IPS-11a (cell line): ENCODE results near the gene IQSEC3.
"Not testable (repeated sequence)": the region's sequence is repeated elsewhere in the genome, so short reads cannot be mapped to it uniquely, and the experiment has no call there.

Experiments
- H3K4me3 ChIP-seq: one replicate; pipeline ENCODE4 v1.5.1; 2013; ENCODE audit warnings: low read depth, low read length, control low read depth

The IQSEC3 gene

DNA sequence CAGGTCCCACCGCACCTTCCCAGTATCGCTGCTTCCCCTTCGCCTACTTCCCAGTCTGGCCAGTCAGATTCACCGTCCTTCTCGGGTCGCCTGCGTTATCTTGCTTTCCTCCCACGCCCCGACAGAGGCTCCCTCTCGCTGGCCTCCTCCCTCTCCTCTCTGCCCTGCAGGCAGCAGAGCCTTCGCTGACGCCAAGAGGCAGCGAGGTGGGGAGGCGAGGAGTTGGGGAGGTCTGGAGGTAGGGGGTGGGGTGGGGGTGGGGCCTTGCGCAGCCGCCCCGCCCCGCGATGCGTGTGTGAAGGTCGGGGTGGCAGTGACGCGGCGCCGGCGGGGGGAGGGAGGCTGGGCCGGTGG, at the start of gene IQSEC3:
IQSEC3 (plus strand) TSS at position 340 of the 354 bp plus-strand sequence. CDS start 116 bp downstream, outside the sequence.
- peak within 1 kb of the TSS; percentile 20 for H3K4me3 ChIP-seq

DNA sequence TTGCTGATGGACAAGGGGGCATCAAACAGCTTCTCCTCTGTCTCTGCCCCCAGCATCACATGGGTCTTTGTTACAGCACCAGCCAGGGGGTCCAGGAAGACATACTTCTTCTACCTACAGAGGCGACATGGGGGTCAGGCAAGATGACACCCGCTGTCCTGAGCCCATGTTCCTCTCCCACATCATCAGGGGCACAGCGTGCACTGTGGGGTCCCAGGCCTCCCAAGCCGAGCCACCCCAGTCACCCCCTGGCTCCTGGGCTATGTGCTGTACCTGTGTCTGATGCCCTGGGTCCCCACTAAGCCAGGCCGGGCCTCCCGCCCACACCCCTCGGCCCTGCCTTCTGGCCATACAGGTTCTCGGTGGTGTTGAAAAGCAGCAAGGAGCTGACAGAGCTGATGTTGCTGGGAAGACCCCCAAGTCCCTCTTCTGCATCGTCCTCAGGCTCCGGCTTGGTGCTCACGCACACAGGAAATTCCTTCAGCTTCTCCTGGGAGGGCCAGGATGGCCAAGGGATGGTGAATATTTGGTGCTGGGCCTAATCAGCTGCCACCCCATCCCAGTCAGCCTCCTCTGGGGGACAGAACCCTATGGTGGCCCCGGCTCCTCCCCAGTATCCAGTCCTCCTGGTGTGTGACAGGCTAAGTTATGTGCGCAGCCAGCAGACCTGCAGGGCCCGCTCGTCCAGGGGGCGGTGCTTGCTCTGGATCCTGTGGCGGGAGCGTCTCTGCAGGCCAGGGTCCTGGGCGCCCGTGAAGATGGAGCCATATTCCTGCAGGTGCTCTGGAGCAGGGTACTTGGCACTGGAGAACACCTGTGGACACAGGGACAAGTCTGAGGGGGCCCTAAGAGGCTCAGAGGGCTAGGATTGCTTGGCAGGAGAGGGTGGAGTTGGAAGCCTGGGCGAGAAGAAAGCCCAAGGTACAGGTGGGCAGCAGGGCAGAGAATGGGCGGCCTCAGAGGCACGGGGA, 48.9 kb upstream of the IQSEC3 start:
- H3K4me3 ChIP-seq, result not testable (repeated sequence)

DNA sequence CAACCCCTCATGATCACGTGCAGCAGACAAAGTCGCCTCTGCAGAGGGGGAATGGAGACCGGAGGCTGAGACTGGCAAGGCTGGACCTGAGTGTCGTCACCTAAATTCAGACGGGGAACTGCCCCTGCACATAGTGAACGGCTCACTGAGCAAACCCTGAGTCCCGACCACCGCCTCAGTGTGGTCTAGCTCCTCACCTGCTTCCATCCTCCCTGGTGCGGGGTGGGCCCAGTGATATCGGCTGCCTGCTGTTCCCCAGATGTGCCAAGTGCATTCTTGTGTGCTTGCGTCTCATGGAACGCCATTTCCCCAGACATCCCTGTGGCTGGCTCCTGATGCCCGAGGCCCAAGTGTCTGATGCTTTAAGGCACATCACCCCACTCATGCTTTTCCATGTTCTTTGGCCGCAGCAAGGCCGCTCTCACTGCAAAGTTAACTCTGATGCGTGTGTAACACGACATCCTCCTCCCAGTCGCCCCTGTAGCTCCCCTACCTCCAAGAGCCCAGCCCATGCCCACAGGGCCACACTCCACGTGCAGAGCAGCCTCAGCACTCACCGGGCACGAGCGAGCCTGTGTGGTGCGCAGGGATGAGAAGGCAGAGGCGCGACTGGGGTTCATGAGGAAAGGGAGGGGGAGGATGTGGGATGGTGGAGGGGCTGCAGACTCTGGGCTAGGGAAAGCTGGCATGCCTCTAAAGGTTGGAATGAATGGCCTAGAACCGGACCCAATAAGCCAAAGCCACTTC, 47.6 kb upstream of the IQSEC3 start:
- H3K4me3 ChIP-seq, result not testable (repeated sequence)

DNA sequence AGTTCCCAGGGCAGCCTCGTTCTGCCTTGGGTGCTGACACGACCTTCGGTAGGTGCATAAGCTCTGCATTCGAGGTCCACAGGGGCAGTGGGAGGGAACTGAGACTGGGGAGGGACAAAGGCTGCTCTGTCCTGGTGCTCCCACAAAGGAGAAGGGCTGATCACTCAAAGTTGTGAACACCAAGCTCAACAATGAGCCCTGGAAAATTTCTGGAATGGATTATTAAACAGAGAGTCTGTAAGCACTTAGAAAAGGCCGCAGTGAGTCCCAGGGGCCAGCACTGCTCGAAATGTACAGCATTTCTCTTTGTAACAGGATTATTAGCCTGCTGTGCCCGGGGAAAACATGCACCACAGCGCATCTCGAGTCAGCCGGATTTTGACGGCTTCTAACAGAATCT, 46.7 kb upstream of the IQSEC3 start:
- H3K4me3 ChIP-seq, result not testable (repeated sequence)

DNA sequence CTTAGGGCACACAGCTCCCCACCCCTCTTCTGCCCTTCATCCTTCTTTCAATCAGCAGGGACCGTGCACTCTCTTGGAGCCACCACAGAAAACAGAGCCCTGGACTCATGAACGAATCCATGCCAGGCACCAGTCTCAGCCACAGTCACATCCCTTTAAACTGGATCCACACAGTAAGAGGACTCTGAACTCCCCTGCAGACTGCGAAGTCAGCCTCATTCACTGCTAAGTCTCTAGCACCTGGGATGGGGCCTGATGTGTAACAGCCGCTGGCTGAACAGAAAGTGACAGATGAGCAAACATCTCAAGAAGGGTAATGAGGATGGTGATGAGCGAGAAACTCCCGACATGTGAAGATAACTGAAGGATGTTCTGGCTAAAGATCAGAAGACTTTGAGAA, 45.8 kb upstream of the IQSEC3 start:
- H3K4me3 ChIP-seq, result no peak overlapping the region

DNA sequence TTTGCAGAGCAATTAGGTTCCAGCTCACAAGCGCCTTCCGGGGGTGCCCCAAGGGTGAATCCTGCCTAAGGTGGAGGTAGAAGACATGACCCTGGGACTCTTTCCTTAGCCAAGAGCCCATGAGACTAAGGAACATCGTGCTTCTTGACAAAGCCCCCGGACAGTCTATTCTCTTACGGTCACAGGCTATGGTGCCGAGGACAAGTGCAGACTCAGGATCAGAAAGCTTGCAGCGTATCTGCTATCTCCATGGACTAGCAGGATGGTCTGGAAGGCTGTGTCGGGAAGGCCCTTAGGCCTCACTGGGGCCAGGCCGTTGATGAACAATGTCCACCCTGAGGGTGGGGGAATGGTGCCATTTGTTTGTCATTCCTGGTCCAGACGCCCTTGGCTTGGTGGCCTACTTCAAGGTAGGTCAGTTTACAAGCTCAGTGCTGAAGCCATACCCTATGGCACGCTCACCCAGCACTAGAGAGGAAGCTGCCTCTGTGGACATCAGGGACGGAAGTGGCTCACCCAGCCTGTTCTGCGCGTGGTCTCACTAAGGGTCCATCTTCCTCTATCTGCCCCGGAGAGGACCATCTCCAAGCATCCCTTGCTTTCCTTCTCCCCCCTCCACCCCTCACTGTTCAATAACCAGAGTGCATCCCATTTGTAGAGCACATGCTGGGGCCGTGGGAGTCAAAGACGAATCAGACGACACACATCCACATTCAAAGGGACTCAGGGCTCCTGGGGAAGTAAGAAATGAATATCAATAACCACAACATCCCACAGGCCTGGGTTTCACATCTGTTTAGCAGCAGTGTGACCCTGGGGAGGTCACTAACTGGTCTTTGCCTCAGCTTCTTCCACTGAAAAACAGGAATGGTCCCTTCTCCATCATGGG, 45.0 kb upstream of the IQSEC3 start:
- H3K4me3 ChIP-seq, result no peak overlapping the region

DNA sequence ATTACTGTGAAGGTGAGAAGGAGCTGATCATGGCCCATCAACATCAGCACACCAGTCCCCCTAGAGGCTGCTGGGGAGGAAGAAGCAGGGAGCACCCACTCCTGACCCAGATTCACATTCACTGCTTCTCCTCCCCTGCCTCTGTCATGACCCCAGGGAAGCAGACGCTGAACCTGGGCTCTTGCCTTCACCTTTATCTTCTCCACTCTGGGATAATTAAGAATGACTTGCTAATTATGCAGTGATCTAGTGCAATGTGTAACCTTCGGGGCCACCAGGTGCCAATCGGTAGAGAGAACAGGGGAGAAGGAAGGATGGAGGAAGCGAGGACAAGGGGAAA, 44.4 kb upstream of the IQSEC3 start:
- H3K4me3 ChIP-seq, result no peak overlapping the region

DNA sequence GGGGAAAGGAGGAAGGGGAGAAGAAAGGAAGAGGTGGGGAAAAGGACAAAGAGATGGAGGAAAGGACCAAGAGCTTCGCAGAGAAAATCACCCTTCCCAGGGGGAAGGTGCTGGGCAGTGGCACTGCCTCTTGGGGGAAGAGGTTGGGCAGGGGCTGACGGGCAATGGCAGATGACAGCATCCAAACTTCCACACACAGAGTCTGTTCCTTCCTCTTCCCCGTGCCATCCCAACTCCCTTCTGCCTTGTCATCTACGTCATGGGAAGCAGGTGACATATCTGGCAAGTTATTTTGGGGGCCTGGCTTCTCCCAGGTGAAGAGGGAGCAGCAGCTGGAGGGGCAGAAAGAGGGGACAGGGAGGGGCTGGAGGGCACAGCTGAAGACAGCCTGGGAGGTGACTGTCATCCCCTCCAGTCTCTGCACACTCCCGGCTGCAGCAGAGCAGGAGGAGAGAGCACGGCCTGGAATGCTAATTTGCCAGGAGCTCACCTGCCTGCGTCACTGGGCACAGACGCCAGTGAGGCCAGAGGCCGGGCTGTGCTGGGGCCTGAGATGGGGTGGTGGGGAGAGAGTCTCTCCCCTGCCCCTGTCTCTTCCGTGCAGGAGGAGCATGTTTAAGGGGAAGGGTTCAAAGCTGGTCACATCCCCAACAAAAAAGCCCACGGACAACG, 43.9 kb upstream of the IQSEC3 start:
- H3K4me3 ChIP-seq, result no peak overlapping the region

DNA sequence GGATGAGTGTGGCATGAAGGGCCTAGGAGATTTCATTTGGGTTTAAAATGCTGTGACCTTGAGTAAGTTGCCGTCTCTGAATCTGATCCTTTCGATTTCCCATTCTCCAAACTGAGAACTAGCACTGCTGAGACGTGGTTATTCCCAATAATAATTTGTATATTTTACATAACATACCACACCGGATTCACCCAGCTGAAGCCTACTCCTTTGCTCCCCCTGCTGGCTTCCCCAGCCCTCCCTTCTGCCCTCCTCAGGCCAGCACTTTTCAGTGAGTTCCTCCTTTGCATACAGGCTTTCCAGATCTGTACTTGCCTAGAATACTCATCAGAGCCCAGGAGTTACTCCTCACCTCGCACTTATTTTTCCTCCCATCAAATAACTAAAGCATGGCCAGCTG, 38.7 kb upstream of the IQSEC3 start:
- H3K4me3 ChIP-seq, result not testable (repeated sequence)

DNA sequence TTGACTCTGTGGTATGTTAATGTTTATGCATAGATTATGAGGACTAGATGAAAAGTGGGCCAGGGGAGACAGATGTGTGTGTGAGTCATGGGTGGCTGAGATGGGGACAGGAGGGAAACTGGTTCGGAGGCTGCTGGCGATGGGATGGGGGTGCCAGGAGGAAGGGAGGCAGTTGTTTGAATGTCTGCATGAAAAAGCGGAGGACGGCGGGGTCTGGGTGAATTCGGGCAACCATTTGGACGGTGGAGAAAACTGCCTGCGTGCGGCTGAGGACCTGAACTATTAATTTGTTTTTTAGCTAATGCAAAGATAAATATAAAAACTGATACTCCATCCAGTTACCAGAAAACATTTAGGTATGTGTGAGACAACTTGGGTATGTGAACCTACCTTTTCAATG, 27.8 kb upstream of the IQSEC3 start:
- H3K4me3 ChIP-seq, result not testable (repeated sequence)

DNA sequence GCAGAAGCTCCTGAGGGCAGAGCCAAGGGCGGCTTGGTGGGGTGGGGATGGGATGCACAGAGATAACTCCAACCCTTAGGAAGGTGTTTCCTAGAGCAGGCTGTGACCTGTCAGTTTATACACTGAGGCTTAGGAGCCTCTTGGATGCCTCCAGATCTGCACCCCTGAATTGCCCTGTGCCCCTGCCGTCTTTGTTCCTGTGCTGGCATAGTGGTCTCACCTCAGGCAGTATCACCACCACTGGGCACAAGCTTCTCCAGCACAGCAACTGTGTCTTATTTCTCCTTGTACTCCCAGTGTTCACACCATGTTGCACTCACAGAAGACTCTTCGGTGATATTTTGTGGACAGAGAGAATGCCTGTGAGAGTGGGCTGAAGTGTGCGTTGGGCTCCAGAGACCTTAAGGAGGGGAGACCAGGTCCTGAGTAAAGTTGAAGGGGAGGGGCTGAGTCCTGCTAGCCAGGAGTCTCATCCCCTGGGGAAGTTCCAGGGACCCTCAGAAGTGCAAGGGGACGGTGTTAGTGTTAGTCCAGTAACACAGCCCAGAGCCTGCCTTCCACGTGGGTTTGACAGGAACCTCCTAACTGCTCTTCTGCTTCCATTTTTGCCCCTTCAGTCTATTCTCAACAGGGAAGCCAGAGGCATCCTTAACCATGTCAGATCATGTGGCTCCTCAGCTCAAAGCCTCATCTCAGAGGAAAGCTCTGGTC, 26.9 kb upstream of the IQSEC3 start:
- H3K4me3 ChIP-seq, result not testable (repeated sequence)

DNA sequence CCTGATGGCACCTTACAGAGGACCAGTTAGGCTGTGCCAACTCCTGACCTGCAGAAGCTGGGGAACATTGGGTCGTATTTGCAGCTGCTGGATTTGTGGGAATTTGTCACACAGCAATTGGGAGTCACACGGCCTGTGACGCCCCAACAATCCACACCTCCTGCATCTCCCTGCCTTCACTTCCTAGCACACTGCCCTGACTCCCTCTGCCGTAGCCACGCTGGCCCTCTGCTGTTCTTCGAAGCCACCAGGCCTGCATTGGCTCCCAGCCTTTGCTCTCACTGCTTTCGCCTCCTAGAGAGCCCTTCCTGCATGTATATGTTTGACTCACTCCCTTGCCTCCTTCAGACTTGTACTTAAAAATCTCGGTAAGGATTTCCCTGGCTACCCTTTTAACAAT, 22.2 kb upstream of the IQSEC3 start:
- not testable (repeated sequence) for H3K4me3 ChIP-seq

DNA sequence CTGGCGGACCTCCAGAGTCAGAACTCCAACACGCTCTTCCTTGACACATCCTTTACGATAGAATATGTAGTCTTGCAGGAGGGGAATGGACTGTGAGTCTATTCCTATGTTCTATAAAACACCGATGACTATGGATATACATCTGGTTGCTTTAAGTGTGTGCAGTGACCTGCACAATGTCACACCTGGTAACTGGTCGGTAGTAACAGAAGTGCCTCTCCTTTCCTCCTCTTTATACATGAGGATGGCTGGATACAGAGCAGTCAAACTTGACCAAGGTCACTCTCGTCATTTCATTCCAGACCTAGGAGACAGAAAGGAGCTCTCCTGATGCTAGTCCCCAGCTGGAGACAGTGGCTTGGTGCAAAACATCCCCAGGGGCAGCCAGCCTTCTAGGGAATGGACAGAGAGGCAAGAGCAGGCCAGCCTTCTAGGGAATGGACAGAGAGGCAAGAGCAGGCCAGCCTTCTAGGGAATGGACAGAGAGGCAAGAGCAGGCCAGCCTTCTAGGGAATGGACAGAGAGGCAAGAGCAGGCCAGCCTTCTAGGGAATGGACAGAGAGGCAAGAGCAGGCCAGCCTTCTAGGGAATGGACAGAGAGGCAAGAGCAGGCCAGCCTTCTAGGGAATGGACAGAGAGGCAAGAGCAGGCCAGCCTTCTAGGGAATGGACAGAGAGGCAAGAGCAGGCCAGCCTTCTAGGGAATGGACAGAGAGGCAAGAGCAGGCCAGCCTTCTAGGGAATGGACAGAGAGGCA, 21.2 kb upstream of the IQSEC3 start:
- not testable (repeated sequence) for H3K4me3 ChIP-seq

DNA sequence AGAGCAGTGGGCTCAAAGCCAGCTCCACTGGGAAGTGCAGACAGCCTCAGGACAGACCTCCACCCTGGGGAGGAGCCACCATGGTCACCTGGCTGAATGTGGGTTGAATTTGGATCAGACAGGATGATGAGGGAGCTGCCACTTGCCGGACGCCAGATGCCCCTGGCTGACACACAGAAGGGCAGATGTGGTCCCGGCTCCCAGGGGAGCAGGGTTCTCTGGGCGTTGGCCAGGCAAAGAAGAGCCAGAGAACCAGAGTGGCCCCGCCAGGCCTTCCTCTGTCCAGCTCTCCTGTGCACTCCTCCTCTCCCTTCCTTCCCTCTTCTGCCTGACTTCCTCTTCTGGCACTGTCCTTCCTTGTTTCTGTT, 20.6 kb upstream of the IQSEC3 start:
- H3K4me3 ChIP-seq, result not testable (repeated sequence)

DNA sequence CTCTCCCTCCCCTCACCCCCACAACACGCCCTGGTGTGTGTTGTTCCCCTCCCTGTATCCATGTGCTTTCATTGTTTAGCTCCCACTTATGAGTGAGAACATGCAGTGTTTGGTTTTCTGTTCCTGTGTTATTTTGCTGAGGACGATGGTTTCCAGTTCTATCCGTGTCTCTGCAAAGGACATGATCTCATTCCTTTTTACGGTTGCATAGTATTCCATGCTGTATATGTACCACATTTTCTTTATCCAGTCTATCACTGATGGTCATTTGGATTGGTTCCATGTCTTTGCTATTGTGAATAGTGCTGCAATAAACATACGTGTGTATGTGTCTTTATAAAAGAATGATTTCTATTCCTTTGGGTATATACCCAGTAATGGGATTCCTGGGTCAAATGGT, 20.0 kb upstream of the IQSEC3 start:
- not testable (repeated sequence) for H3K4me3 ChIP-seq

DNA sequence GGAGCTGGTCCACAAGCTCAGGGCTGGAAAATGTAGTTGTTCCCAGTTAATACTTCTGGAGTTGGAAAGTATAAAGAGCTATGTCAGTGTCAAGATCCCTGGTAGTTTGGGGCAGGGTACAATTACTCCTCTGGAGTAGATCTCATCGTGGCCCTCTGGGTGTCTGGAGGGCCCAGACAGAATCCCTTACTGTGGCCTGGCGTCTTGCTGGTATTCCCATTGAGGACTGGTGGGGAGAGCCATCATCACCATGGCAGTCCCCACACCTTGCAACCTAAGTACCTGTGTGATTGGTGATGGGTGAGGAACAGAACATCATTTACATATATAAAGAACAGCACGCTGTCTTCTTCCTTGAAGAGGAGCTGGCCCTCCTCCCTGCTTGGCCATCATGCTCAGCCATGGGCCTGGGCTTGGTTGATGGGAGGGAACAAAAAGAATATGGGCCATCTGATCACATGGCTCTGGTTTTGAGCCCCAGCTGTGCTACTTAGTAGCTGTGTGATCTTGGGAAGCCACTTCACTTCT, 18.8 kb upstream of the IQSEC3 start:
- H3K4me3 ChIP-seq, result not testable (repeated sequence)

DNA sequence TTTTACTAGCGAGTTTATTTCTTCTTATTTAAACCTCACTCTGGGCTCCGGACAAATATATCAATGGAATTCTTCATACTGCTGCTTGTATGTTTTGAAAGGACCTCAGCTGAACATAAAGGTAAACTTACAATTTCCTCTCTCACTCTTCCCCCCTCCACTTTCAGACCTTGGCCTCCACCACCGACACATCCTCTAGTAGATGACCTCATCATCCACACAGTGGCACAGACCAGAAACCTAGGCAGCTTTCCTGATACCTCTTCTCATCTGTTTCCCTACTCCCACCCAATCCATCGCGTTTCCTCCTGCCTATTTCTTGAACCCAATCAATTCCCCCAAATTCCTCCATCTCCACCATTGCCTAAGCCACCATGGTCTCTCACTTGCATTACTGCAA, 17.4 kb upstream of the IQSEC3 start:
- H3K4me3 ChIP-seq, result not testable (repeated sequence)

DNA sequence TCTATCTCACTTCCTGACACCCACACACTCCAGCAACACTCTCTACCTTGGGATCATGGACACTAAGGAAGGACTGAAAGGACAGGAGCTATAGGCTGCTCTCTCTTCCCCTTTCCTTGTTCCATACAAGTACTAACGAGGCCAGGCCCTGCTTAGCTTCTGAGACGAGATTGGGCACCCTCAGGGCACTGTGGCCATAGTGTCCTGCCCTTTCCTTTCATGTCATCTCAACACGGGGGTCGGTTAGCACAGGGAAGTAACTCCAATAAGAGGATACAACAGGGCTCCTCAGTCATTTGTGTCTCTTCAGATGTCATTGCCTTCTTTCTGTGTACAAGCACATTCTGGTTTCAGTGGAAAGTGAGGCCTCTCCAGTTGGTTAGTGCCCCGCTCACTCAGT, 15.5 kb upstream of the IQSEC3 start:
- H3K4me3 ChIP-seq, result not testable (repeated sequence)

DNA sequence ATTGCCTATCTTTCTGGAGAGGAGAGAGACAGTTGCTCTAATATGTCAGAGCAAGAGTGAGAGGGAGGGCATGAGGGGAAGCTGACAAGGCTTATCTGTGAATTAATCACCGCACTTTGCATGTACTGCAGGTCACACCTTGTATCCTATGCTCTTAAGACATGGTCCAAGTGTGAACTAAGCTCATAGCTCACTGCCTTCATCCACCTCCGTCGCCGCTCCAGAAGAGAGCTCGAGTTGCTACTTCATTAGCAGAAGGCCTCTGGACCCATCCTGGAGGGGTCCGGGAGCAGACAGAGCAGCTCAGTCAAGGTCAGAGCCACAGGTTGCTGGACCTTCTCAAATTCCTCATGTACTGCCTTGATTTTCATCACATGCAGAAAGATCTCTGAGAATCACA, 14.6 kb upstream of the IQSEC3 start:
- H3K4me3 ChIP-seq, result not testable (repeated sequence)
